ENCODE measurements around the gene CAMTA1.

Gene CAMTA1

GRCh38 chr1:6971048-6971447 is 185.8 kb downstream of the CAMTA1 start:
- TF ChIP-seq CTCF (IDR thresholded peaks at IDR 0.05; ENCODE audit: insufficient read depth, missing control alignments), result no peak
- no peak for DNase-seq (ENCODE audit: insufficient read length, low spot score)
- no peak for FAIRE-seq

GRCh38 chr1:6971699-6972098 is 186.4 kb downstream of the CAMTA1 start:
- DNase-seq (ENCODE audit: insufficient read length, low spot score) (no peak), FAIRE-seq (no peak)
- no peak for TF ChIP-seq CTCF (IDR thresholded peaks at IDR 0.05; ENCODE audit: insufficient read depth, missing control alignments)

- no peak for DNase-seq (ENCODE audit: insufficient read length, low spot score)
- FAIRE-seq, result no peak
- no peak for TF ChIP-seq CTCF (IDR thresholded peaks at IDR 0.05; ENCODE audit: insufficient read depth, missing control alignments)
Measured at GRCh38 chr1:6972399-6972798, 187.1 kb downstream of the CAMTA1 start.

- TF ChIP-seq CTCF (IDR thresholded peaks at IDR 0.05; ENCODE audit: insufficient read depth, missing control alignments), result no peak
- no peak for DNase-seq (ENCODE audit: insufficient read length, low spot score)
- FAIRE-seq, result no peak
Measured at GRCh38 chr1:6975331-6976043, 190.2 kb downstream of the CAMTA1 start.

GRCh38 chr1:6976044-6976375 is 190.8 kb downstream of the CAMTA1 start:
- DNase-seq (ENCODE audit: insufficient read length, low spot score) (no peak), FAIRE-seq (no peak)
- no peak for TF ChIP-seq CTCF (IDR thresholded peaks at IDR 0.05; ENCODE audit: insufficient read depth, missing control alignments)

- no peak for DNase-seq (ENCODE audit: insufficient read length, low spot score)
- FAIRE-seq, result no peak
- TF ChIP-seq CTCF (IDR thresholded peaks at IDR 0.05; ENCODE audit: insufficient read depth, missing control alignments), result no peak
Measured at GRCh38 chr1:6979003-6979613, 193.9 kb downstream of the CAMTA1 start.

GRCh38 chr1:6981595-6981994 is 196.3 kb downstream of the CAMTA1 start:
- FAIRE-seq, result no peak
- TF ChIP-seq CTCF (IDR thresholded peaks at IDR 0.05; ENCODE audit: insufficient read depth, missing control alignments), result no peak
- DNase-seq (ENCODE audit: insufficient read length, low spot score), result no peak
